CD4-positive, alpha-beta T cell (primary cell): ENCODE results near the gene DNTT. TPM values are rescaled to one million over a fixed set of nuclear protein-coding genes. Genes with fewer than 3 reads are reported as not detected.

Experiments
- ATAC-seq: fragments of 200-7000 bp; cut with Tn5 transposase; one replicate; pipeline ENCODE4 v1.10.0; 2022; ENCODE audit warnings: mild to moderate bottlenecking; ENCODE audit not compliant: poor library complexity
- CTCF ChIA-PET: fragments of 350-600 bp; sonication (Branson Sonifier 250); formaldehyde crosslinking; loops from one replicate; lab custom pipeline; 2021; ENCODE audit warnings: antibody characterized with exemption, inconsistent platforms; lab: Charles Lee
- POLR2A ChIA-PET: fragments of 350-600 bp; sonication (Branson Sonifier 250); formaldehyde crosslinking; loops from one replicate; lab custom pipeline; 2021; ENCODE audit warnings: antibody characterized with exemption, inconsistent platforms; lab: Charles Lee
- DNase-seq, 14 experiments: peaks; one replicate each; pipeline ENCODE4 v3.0.0-alpha.2; 2013 to 2020; ENCODE audit warnings: mixed read lengths in 2 of 14
- H3K27ac ChIP-seq, 2 donors: one replicate each; pipeline versions ENCODE4 v1.5.1 to v1.7.0; 2013; ENCODE audit warnings: low read length in 2 of 2, low read depth in 1 of 2, mild to moderate bottlenecking in 1 of 2
- H3K27me3 ChIP-seq, 2 experiments: 1 replicate in 1 of 2; 2 replicates in 1 of 2; pipeline versions ENCODE4 v1.6.1 to v1.7.0; 2013; ENCODE audit warnings: low read length in 2 of 2, control low read depth in 1 of 2, mild to moderate bottlenecking in 1 of 2, moderate library complexity in 1 of 2; ENCODE audit not compliant: insufficient read depth in 2 of 2, control insufficient read depth in 1 of 2
- H3K36me3 ChIP-seq: one replicate; pipeline ENCODE4 v1.6.1; 2013; ENCODE audit warnings: low read length, control low read depth; ENCODE audit not compliant: insufficient read depth
- H3K4me1 ChIP-seq: one replicate; pipeline ENCODE4 v1.6.1; 2013; ENCODE audit warnings: low read length, control low read depth; ENCODE audit not compliant: insufficient read depth
- H3K4me3 ChIP-seq: one replicate; pipeline ENCODE4 v1.5.1; 2013; ENCODE audit warnings: mild to moderate bottlenecking, low read length, moderate library complexity
- H3K9me3 ChIP-seq, 2 experiments: 1 replicate in 1 of 2; 2 replicates in 1 of 2; pipeline versions ENCODE4 v1.6.1 to v1.7.0; 2013; ENCODE audit warnings: low read length in 2 of 2, mild to moderate bottlenecking in 2 of 2, control low read depth in 1 of 2, moderate library complexity in 1 of 2; ENCODE audit not compliant: control insufficient read depth in 1 of 2, insufficient read depth in 1 of 2
- H3K27ac Mint-ChIP-seq: one replicate; pipeline ENCODE4 v1.8.0; 2020; ENCODE audit warnings: mixed read lengths
- H3K27me3 Mint-ChIP-seq: one replicate; pipeline ENCODE4 v1.8.0; 2021; ENCODE audit warnings: mixed read lengths
- H3K36me3 Mint-ChIP-seq: one replicate; pipeline ENCODE4 v1.8.0; 2021; ENCODE audit warnings: low read depth, mixed read lengths
- H3K4me1 Mint-ChIP-seq: one replicate; pipeline ENCODE4 v1.8.0; 2021; ENCODE audit warnings: low read depth, mixed read lengths
- H3K4me3 Mint-ChIP-seq: one replicate; pipeline ENCODE4 v1.8.0; 2020; ENCODE audit warnings: mild to moderate bottlenecking, mixed read lengths
- H3K9me3 Mint-ChIP-seq: one replicate; pipeline ENCODE4 v1.8.0; 2020; ENCODE audit warnings: mixed read lengths
- CTCF ChIP-seq: fragments of 200-600 bp; IDR thresholded peaks from one replicate; pipeline ENCODE4 v1.8.0; 2022; ENCODE audit warnings: antibody characterized with exemption, mild to moderate bottlenecking
- intact Hi-C, 2 experiments: fragments of 100-400 bp; cut with DNase I in 1 of 2; cut with micrococcal nuclease in 1 of 2; formaldehyde crosslinking; loops; one replicate each; pipeline versions ENCODE4 v1.15.1 to v1.9.0; 2023 to 2025; cut with DNase I, micrococcal nuclease
- total RNA-seq, 174 experiments: library from RNA in 2 of 174; stranded (reverse) in 2 of 174; gene quantifications; one replicate each; pipeline ENCODE4 v1.2.3 and lab custom pipeline; 2021 to 2026

The DNTT gene
- total RNA-seq, 2 experiments from 2014 or later: 0.11 TPM; not detected in 1

- Mint-ChIP-seq H3K36me3 (no peaks in the 10 kb centered on the region), H3K27ac (no peak overlapping the region), H3K9me3 (no peaks in the 10 kb centered on the region), H3K4me3 (no peak overlapping the region), H3K27me3 (peaks cover 21% of the 10 kb centered on the region), H3K4me1 (no peaks in the 10 kb centered on the region)
- Histone ChIP-seq H3K4me3 (no peak overlapping the region), H3K36me3 (no peaks in the 10 kb centered on the region), H3K27me3 (no peaks in the 10 kb centered on the region), H3K9me3 (no peaks in the 10 kb centered on the region), H3K27ac (no peak overlapping the region), H3K4me1 (no peaks in the 10 kb centered on the region)
- intact Hi-C loops: no loop called here
- no peak for DNase-seq
- CTCF ChIA-PET: no interaction called here
- no peak for TF ChIP-seq CTCF
- ATAC-seq: no peak
- POLR2A ChIA-PET: no interaction called here
Observed at GRCh38 chr10:96267234-96267705, 37.0 kb upstream of the DNTT start.

GRCh38 chr10:96268341-96268909 lies 35.8 kb upstream of the DNTT start:
- TF ChIP-seq CTCF: no peak
- no peak overlapping the region for H3K27ac ChIP-seq
- H3K4me1 ChIP-seq: no peaks in the 10 kb centered on the region
- Mint-ChIP-seq H3K4me3 (no peak overlapping the region), H3K27me3 (peaks cover 21% of the 10 kb centered on the region), H3K4me1 (no peaks in the 10 kb centered on the region), H3K27ac (no peak overlapping the region), H3K36me3 (no peaks in the 10 kb centered on the region), H3K9me3 (no peaks in the 10 kb centered on the region)
- H3K27me3 ChIP-seq: no peaks in the 10 kb centered on the region
- no peak overlapping the region for H3K4me3 ChIP-seq
- intact Hi-C loops: no loop called here
- H3K9me3 ChIP-seq: no peaks in the 10 kb centered on the region
- ChIA-PET CTCF (no interaction called here), POLR2A (no interaction called here)
- H3K36me3 ChIP-seq: no peaks in the 10 kb centered on the region
- DNase-seq (no peak), ATAC-seq (no peak)

- Mint-ChIP-seq H3K27me3 (peaks cover 21% of the 10 kb centered on the region), H3K4me3 (no peak overlapping the region), H3K27ac (no peak overlapping the region), H3K36me3 (no peaks in the 10 kb centered on the region), H3K9me3 (no peaks in the 10 kb centered on the region), H3K4me1 (no peaks in the 10 kb centered on the region)
- intact Hi-C loops: no loop called here
- no peak for TF ChIP-seq CTCF
- ATAC-seq (no peak), DNase-seq (no peak)
- no peak overlapping the region for H3K4me3 ChIP-seq
- H3K9me3 ChIP-seq: no peaks in the 10 kb centered on the region
- no peaks in the 10 kb centered on the region for H3K4me1 ChIP-seq
- POLR2A ChIA-PET: no interaction called here
- CTCF ChIA-PET: interaction anchor here (1.0 kb wide), 1 partner anchor 25 kb away, joined by 3 read pairs; no protein-coding TSS in a partner anchor
- no peak overlapping the region for H3K27ac ChIP-seq
- no peaks in the 10 kb centered on the region for H3K36me3 ChIP-seq
- no peaks in the 10 kb centered on the region for H3K27me3 ChIP-seq
Observed at GRCh38 chr10:96269438-96270300, 34.6 kb upstream of the DNTT start.
